ENCODE measurements around the gene TEKTIP1.

Gene TEKTIP1

GRCh38 chr19:3538965-3539755, at the start of gene TEKTIP1:
Gene TEKTIP1, plus strand, starts transcription at chr19:3539174. Its CDS starts 4 bp downstream, at chr19:3539178.
- DNase-seq, result no peak

GRCh38 chr19:3491396-3492119, 47.4 kb upstream of the TEKTIP1 start:
- no peak for DNase-seq

- no peak for DNase-seq
Measured at GRCh38 chr19:3492131-3492839, 46.7 kb upstream of the TEKTIP1 start.

GRCh38 chr19:3492919-3493318, 46.1 kb upstream of the TEKTIP1 start:
- no peak for DNase-seq

- DNase-seq, result no peak
Measured at GRCh38 chr19:3493651-3494050, 45.3 kb upstream of the TEKTIP1 start.

- no peak for DNase-seq
Measured at GRCh38 chr19:3494051-3494450, 44.9 kb upstream of the TEKTIP1 start.

- DNase-seq, result no peak
Measured at GRCh38 chr19:3494559-3494958, 44.4 kb upstream of the TEKTIP1 start.

GRCh38 chr19:3496392-3497273, 42.3 kb upstream of the TEKTIP1 start:
- DNase-seq, result no peak

GRCh38 chr19:3497757-3498520, 41.0 kb upstream of the TEKTIP1 start:
- DNase-seq, result no peak

GRCh38 chr19:3499738-3500428, 39.1 kb upstream of the TEKTIP1 start:
- no peak for DNase-seq

- no peak for DNase-seq
Measured at GRCh38 chr19:3500429-3501101, 38.4 kb upstream of the TEKTIP1 start, which contains the start of gene DOHH. Gene DOHH, minus strand, starts transcription at chr19:3500674. Its CDS starts 3,860 bp downstream, at chr19:3496814.

- DNase-seq, result no peak
Measured at GRCh38 chr19:3501780-3502179, 37.2 kb upstream of the TEKTIP1 start.

- DNase-seq, result no peak
Measured at GRCh38 chr19:3503036-3503572, 35.9 kb upstream of the TEKTIP1 start.

- no peak for DNase-seq
Measured at GRCh38 chr19:3504735-3505134, 34.2 kb upstream of the TEKTIP1 start.

- DNase-seq, result peak; percentile 96
Measured at GRCh38 chr19:3505598-3506383, 33.2 kb upstream of the TEKTIP1 start, which contains the start of gene FZR1. Gene FZR1, plus strand, starts transcription at chr19:3506311. Its CDS starts 16,679 bp downstream, at chr19:3522990.

GRCh38 chr19:3506384-3507340, 32.3 kb upstream of the TEKTIP1 start:
- no peak for DNase-seq

GRCh38 chr19:3507371-3508120, 31.4 kb upstream of the TEKTIP1 start:
- DNase-seq, result no peak

Data from cortex of kidney (tissue), 1 donor.